ENCODE results near the gene PRDM2.

GRCh38 chr1:13662493-13662892 is 37.5 kb upstream of the PRDM2 start:
- TF ChIP-seq, protein P1, sequence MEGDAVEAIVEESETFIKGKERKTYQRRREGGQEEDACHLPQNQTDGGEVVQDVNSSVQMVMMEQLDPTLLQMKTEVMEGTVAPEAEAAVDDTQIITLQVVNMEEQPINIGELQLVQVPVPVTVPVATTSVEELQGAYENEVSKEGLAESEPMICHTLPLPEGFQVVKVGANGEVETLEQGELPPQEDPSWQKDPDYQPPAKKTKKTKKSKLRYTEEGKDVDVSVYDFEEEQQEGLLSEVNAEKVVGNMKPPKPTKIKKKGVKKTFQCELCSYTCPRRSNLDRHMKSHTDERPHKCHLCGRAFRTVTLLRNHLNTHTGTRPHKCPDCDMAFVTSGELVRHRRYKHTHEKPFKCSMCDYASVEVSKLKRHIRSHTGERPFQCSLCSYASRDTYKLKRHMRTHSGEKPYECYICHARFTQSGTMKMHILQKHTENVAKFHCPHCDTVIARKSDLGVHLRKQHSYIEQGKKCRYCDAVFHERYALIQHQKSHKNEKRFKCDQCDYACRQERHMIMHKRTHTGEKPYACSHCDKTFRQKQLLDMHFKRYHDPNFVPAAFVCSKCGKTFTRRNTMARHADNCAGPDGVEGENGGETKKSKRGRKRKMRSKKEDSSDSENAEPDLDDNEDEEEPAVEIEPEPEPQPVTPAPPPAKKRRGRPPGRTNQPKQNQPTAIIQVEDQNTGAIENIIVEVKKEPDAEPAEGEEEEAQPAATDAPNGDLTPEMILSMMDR (conservative IDR thresholded peaks at IDR 0.05; ENCODE audit: low read depth, low read length) = no peak
- no peak for TF ChIP-seq EZH2 (IDR thresholded peaks at IDR 0.05; ENCODE audit: borderline replicate concordance, low read depth, low read length, poor library complexity, severe bottlenecking)
